Measurements from ENCODE around the gene ANKRD50.

DNA sequence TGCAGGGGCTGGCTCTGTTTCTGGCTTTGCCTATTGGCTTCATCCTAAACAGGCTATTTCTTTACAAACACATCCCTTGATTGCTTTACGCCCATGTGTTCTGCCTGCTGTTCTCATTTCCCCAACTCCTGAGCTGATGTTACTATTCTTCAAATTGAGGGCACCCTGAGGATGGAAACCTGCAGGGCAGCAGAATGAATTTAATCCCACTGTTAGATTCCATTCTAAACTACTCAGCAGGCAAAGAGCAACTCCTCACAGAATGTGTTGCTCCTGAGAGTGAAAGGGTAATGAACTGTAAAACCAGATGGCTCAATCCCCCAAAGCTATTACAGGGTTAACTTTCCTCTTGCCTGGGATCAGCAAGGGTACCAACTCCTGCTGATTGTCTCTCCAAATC, 75.7 kb downstream of the ANKRD50 start:
- TF ChIP-seq, protein P1, sequence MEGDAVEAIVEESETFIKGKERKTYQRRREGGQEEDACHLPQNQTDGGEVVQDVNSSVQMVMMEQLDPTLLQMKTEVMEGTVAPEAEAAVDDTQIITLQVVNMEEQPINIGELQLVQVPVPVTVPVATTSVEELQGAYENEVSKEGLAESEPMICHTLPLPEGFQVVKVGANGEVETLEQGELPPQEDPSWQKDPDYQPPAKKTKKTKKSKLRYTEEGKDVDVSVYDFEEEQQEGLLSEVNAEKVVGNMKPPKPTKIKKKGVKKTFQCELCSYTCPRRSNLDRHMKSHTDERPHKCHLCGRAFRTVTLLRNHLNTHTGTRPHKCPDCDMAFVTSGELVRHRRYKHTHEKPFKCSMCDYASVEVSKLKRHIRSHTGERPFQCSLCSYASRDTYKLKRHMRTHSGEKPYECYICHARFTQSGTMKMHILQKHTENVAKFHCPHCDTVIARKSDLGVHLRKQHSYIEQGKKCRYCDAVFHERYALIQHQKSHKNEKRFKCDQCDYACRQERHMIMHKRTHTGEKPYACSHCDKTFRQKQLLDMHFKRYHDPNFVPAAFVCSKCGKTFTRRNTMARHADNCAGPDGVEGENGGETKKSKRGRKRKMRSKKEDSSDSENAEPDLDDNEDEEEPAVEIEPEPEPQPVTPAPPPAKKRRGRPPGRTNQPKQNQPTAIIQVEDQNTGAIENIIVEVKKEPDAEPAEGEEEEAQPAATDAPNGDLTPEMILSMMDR (IDR thresholded peaks at IDR 0.05): no peak
- no peak for TF ChIP-seq POLR2A (IDR thresholded peaks at IDR 0.05)
